CD14-positive monocyte (primary cell): ENCODE measurements around the gene SLC30A3. TPM values are rescaled to one million over a fixed set of nuclear protein-coding genes. Genes with fewer than 3 reads are reported as not detected.

Experiments
- DNase-seq, 3 donors: peaks; one replicate each; pipeline ENCODE4 v3.0.0-alpha.2; 2011 to 2022
- H2AFZ ChIP-seq: 2 replicates; pipeline ENCODE4 v1.6.0; 2012; ENCODE audit warnings: mild to moderate bottlenecking, low read depth, low read length, inconsistent platforms; ENCODE audit not compliant: insufficient read depth, poor library complexity, severe bottlenecking
- H3K27ac ChIP-seq, 2 donors: 1 replicate in 1 of 2; 2 replicates in 1 of 2; pipeline ENCODE4 v1.5.1; 2012 to 2013; ENCODE audit warnings: low read length in 2 of 2, control low read depth in 1 of 2, inconsistent platforms in 1 of 2, low read depth in 1 of 2, mild to moderate bottlenecking in 1 of 2
- H3K27me3 ChIP-seq, 2 donors: one replicate each; pipeline versions ENCODE4 v1.6.0 to v1.6.1; 2011 to 2013; ENCODE audit warnings: low read length in 2 of 2; ENCODE audit not compliant: control insufficient read depth in 2 of 2, insufficient read depth in 2 of 2
- H3K36me3 ChIP-seq, 2 donors: replicated peaks in 1 of 2; 1 replicate in 1 of 2; 2 replicates in 1 of 2; pipeline versions ENCODE4 v1.5.1 to v1.6.1; 2012 to 2013; ENCODE audit warnings: low read length in 2 of 2, control low read depth in 1 of 2, inconsistent platforms in 1 of 2, mild to moderate bottlenecking in 1 of 2; ENCODE audit not compliant: insufficient read depth in 2 of 2, control insufficient read depth in 1 of 2
- H3K4me1 ChIP-seq, 2 donors: 1 replicate in 1 of 2; 2 replicates in 1 of 2; pipeline versions ENCODE4 v1.5.1 to v1.6.1; 2012 to 2013; ENCODE audit warnings: low read length in 2 of 2, control low read depth in 1 of 2, inconsistent platforms in 1 of 2, mild to moderate bottlenecking in 1 of 2, moderate library complexity in 1 of 2; ENCODE audit not compliant: insufficient read depth in 2 of 2, control insufficient read depth in 1 of 2
- H3K4me2 ChIP-seq: replicated peaks from 2 replicates; pipeline ENCODE3; 2012; ENCODE audit warnings: low read length, moderate library complexity, mild to moderate bottlenecking; ENCODE audit not compliant: poor library complexity, severe bottlenecking; ENCODE audit errors: extremely low read depth
- H3K4me3 ChIP-seq, 3 experiments: fragments of 200-600 bp in 1 of 3; sonication (generic) in 1 of 3; replicated peaks in 1 of 3; 1 replicate in 2 of 3; 2 replicates in 1 of 3; pipeline ENCODE4 v1.5.1; 2011 to 2013; ENCODE audit warnings: low read length in 3 of 3, mild to moderate bottlenecking in 3 of 3, control low read depth in 2 of 3, low read depth in 2 of 3, inconsistent platforms in 1 of 3, moderate library complexity in 1 of 3
- H3K79me2 ChIP-seq: 2 replicates; pipeline ENCODE4 v1.6.0; 2012; ENCODE audit warnings: mild to moderate bottlenecking, control low read depth, inconsistent platforms, low read length, moderate library complexity; ENCODE audit not compliant: insufficient read depth
- H3K9ac ChIP-seq: 2 replicates; pipeline ENCODE4 v1.6.0; 2017; ENCODE audit warnings: low read length, mild to moderate bottlenecking; ENCODE audit not compliant: insufficient read depth, poor library complexity, severe bottlenecking
- H3K9me3 ChIP-seq, 2 donors: replicated peaks in 1 of 2; 1 replicate in 1 of 2; 2 replicates in 1 of 2; pipeline versions ENCODE4 v1.5.1 to v1.6.1; 2012 to 2013; ENCODE audit warnings: low read length in 2 of 2, control low read depth in 1 of 2; ENCODE audit not compliant: control insufficient read depth in 1 of 2, insufficient read depth in 1 of 2
- H4K20me1 ChIP-seq: 2 replicates; pipeline ENCODE4 v1.6.0; 2012; ENCODE audit warnings: mild to moderate bottlenecking, low read length, control low read depth, moderate library complexity; ENCODE audit not compliant: insufficient read depth
- H3K27ac Mint-ChIP-seq, 7 donors: one replicate each; pipeline ENCODE4 v1.8.0; 2020; ENCODE audit warnings: mild to moderate bottlenecking in 7 of 7, mixed read lengths in 7 of 7, moderate library complexity in 6 of 7, inconsistent platforms in 2 of 7
- H3K27me3 Mint-ChIP-seq, 3 donors: one replicate each; pipeline ENCODE4 v1.8.0; 2021 to 2022; ENCODE audit warnings: low read depth in 3 of 3, mild to moderate bottlenecking in 3 of 3, mixed read lengths in 3 of 3, moderate library complexity in 3 of 3, inconsistent platforms in 1 of 3
- H3K36me3 Mint-ChIP-seq, 2 donors: one replicate each; pipeline ENCODE4 v1.8.0; 2020; ENCODE audit warnings: mixed read lengths in 2 of 2, inconsistent platforms in 1 of 2, mild to moderate bottlenecking in 1 of 2
- H3K4me1 Mint-ChIP-seq: one replicate; pipeline ENCODE4 v1.8.0; 2020; ENCODE audit warnings: mild to moderate bottlenecking, mixed read lengths
- H3K4me3 Mint-ChIP-seq, 2 donors: one replicate each; pipeline ENCODE4 v1.8.0; 2020; ENCODE audit warnings: mild to moderate bottlenecking in 2 of 2, mixed read lengths in 2 of 2, moderate library complexity in 1 of 2
- H3K9me3 Mint-ChIP-seq, 7 donors: one replicate each; pipeline ENCODE4 v1.8.0; 2020 to 2022; ENCODE audit warnings: mixed read lengths in 7 of 7, mild to moderate bottlenecking in 6 of 7, moderate library complexity in 6 of 7, inconsistent platforms in 2 of 7
- CTCF ChIP-seq: fragments of 200-600 bp; IDR thresholded peaks from one replicate; pipeline ENCODE4 v1.8.0; 2022; ENCODE audit warnings: antibody characterized with exemption, mild to moderate bottlenecking
- WGBS: methylation state at CpG from one replicate; pipeline ENCODE4 v1.1.5; 2013; ENCODE audit warnings: missing lambda C conversion rate; ENCODE audit not compliant: insufficient coverage; 5-methylcytosine and 5-hydroxymethylcytosine counted together
- intact Hi-C, 2 donors: fragments of 100-400 bp; cut with micrococcal nuclease; formaldehyde crosslinking; loops; one replicate each; pipeline versions ENCODE4 v1.15.0 to v1.15.1; 2023
- polyA plus RNA-seq, 3 donors: library from polyadenylated mRNA; depleted of rRNA in 1 of 3; unstranded in 2 of 3; stranded (reverse) in 1 of 3; fragments of 300-500 nt in 2 of 3; fragments of >200 nt in 1 of 3; fragmentation: Illumina TruSeq in 2 of 3; gene quantifications; 1 replicate in 2 of 3; 2 replicates in 1 of 3; pipeline ENCODE4 v1.2.3, GENCODE V29; 2012 to 2021

Gene SLC30A3
- polyA plus RNA-seq, 3 donors = 0.08 TPM; not detected in 2

DNA sequence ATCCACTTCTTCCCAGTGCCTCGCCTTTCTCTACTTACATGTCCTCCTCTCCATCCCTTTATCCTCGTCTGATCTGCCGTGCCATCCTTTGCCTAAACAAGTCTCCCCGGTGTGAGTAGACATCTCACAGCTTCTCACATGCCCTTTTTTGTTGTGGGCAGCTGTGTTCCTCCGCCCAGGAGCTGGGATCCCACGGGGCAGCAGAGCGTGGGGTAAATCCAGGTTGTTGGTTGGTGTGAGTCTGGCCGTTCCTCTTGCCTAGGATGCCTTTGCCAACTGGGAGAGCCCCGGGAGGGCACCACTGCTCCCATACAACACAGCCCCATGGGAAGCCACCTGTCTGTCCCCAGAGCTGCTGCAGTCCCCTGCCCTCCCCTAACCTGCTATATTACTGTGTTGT is 22.4 kb downstream of the SLC30A3 start:
- Mint-ChIP-seq H3K9me3 (no peaks in the 10 kb centered on the region), H3K4me1 (no peaks in the 10 kb centered on the region), H3K27ac (peak overlapping the region in 1 of 7 donors; percentile 6), H3K36me3 (peaks cover 87 to 95% of the 10 kb centered on the region in 2 donors), H3K27me3 (peaks cover 0 to 1% (median 0%) of the 10 kb centered on the region in 3 donors), H3K4me3 (no peak overlapping the region)
- intact Hi-C loops = no loop called here
- Histone ChIP-seq H3K9me3 (no peaks in the 10 kb centered on the region), H3K79me2 (no peaks in the 10 kb centered on the region), H3K4me3 (no peak overlapping the region), H3K27me3 (no peaks in the 10 kb centered on the region), H4K20me1 (no peaks in the 10 kb centered on the region), H3K9ac (no peak overlapping the region), H3K4me2 (no peak overlapping the region), H3K4me1 (no peaks in the 10 kb centered on the region), H3K27ac (no peak overlapping the region), H2AFZ (no peak overlapping the region), H3K36me3 (peaks cover 85 to 97% of the 10 kb centered on the region in 2 donors)
- TF ChIP-seq CTCF = no peak
- no peak for DNase-seq
- WGBS = 94% methylated on average over 3 of the region's 9 CpGs

GRCh38 chr2:27238976-27239375 is 23.9 kb downstream of the SLC30A3 start:
- Mint-ChIP-seq H3K36me3 (peaks cover 96 to 100% of the 10 kb centered on the region in 2 donors), H3K4me1 (no peaks in the 10 kb centered on the region), H3K27me3 (peaks cover 0 to 1% (median 0%) of the 10 kb centered on the region in 3 donors), H3K9me3 (no peaks in the 10 kb centered on the region), H3K4me3 (no peak overlapping the region), H3K27ac (peak overlapping the region in 1 of 7 donors; percentile 19)
- Histone ChIP-seq H3K4me2 (no peak overlapping the region), H3K36me3 (peaks cover 94 to 100% of the 10 kb centered on the region in 2 donors), H4K20me1 (no peaks in the 10 kb centered on the region), H3K4me1 (no peaks in the 10 kb centered on the region), H3K79me2 (no peaks in the 10 kb centered on the region), H3K27me3 (no peaks in the 10 kb centered on the region), H3K9me3 (no peaks in the 10 kb centered on the region), H2AFZ (no peak overlapping the region), H3K4me3 (no peak overlapping the region), H3K27ac (no peak overlapping the region), H3K9ac (no peak overlapping the region)
- intact Hi-C loops = no loop called here
- TF ChIP-seq CTCF = no peak
- WGBS = 100% methylated on average over 2 of the region's 8 CpGs
- DNase-seq = no peak
